Measurements from ENCODE around the gene ARID4B.

- no peak for TF ChIP-seq CTCF (IDR thresholded peaks at IDR 0.05)
- TF ChIP-seq POLR2A (IDR thresholded peaks at IDR 0.05), result no peak
Observed at GRCh38 chr1:235342471-235342870, 14.5 kb upstream of the ARID4B start.
